ENCODE results near the gene ATXN1.

ATXN1 gene

GRCh38 chr6:16762550-16763477 is 1.6 kb upstream of the ATXN1 start:
- Histone ChIP-seq H2BK5ac (ENCODE audit: low read depth, low read length, poor library complexity, severe bottlenecking) (no peak overlapping the region), H2AFZ (ENCODE audit: low read depth, low read length) (peak overlapping the region; percentile 42), H3K79me1 (replicated peaks; ENCODE audit: low read length, poor library complexity, severe bottlenecking) (peaks cover 3% of the 10 kb centered on the region), H3K4me3 (ENCODE audit: insufficient read depth in 1 of 2, low read depth in 1 of 2, low read length in 2 of 2) (peak overlapping the region; percentile 54 to 88), H3K36me3 (ENCODE audit: control insufficient read depth in 1 of 2, insufficient read depth in 2 of 2, low read depth in 1 of 2, low read length in 2 of 2) (peaks cover 0 to 6% of the 10 kb centered on the region in 2 experiments), H2BK12ac (ENCODE audit: low read length in 2 of 2) (peak overlapping the region in 1 of 2 experiments; percentile 94), H3K9me3 (ENCODE audit: control insufficient read depth, low read length) (no peaks in the 10 kb centered on the region), H2BK15ac (ENCODE audit: low read depth, poor library complexity, severe bottlenecking) (no peak overlapping the region), H3K4me2 (ENCODE audit: low read length, poor library complexity, severe bottlenecking) (peak overlapping the region; percentile 98), H2AK5ac (ENCODE audit: low read length, severe bottlenecking) (no peak overlapping the region), H3K4me1 (ENCODE audit: control insufficient read depth, insufficient read depth, low read depth, low read length) (peaks cover 9% of the 10 kb centered on the region), H3K23ac (ENCODE audit: low read length in 2 of 2) (peak overlapping the region in 1 of 2 experiments; percentile 94), H3K4ac (ENCODE audit: low read depth in 1 of 2, low read length in 2 of 2) (peak overlapping the region in 1 of 2 experiments; percentile 87), H3K14ac (ENCODE audit: low read length in 2 of 2) (peak overlapping the region in 1 of 2 experiments; percentile 32), H3K27ac (ENCODE audit: low read length, poor library complexity, severe bottlenecking) (peak overlapping the region; percentile 77), H4K91ac (ENCODE audit: low read length) (no peak overlapping the region), H3K27me3 (ENCODE audit: control insufficient read depth in 1 of 2, insufficient read depth in 1 of 2, low read length in 2 of 2) (no peaks in the 10 kb centered on the region), H3K9ac (ENCODE audit: low read length) (peak overlapping the region; percentile 87), H4K8ac (ENCODE audit: low read length) (peak overlapping the region; percentile 29), H2BK120ac (ENCODE audit: low read depth, low read length) (no peak overlapping the region), H3K18ac (ENCODE audit: low read depth in 1 of 2, low read length in 2 of 2) (peak overlapping the region in 1 of 2 experiments; percentile 84)
- WGBS: under 1% methylated on average over 21 of the region's 32 CpGs
- peak; percentile 93 for DNase-seq

GRCh38 chr6:16762268-16762549 is 949 bp upstream of the ATXN1 start:
- no peak overlapping the region for H3K23ac ChIP-seq (ENCODE audit: low read length in 2 of 2)
- peak overlapping the region; percentile 87 for H3K9ac ChIP-seq (ENCODE audit: low read length)
- no peak overlapping the region for H2AK5ac ChIP-seq (ENCODE audit: low read length, severe bottlenecking)
- no peak overlapping the region for H2BK15ac ChIP-seq (ENCODE audit: low read depth, poor library complexity, severe bottlenecking)
- H2AFZ ChIP-seq (ENCODE audit: low read depth, low read length): peak overlapping the region; percentile 83
- no peaks in the 10 kb centered on the region for H3K27me3 ChIP-seq (ENCODE audit: control insufficient read depth in 1 of 2, insufficient read depth in 1 of 2, low read length in 2 of 2)
- no peaks in the 10 kb centered on the region for H3K9me3 ChIP-seq (ENCODE audit: control insufficient read depth, low read length)
- peak overlapping the region; percentile 63 to 88 for H3K4me3 ChIP-seq (ENCODE audit: insufficient read depth in 1 of 2, low read depth in 1 of 2, low read length in 2 of 2)
- peak overlapping the region; percentile 41 to 84 for H3K18ac ChIP-seq (ENCODE audit: low read depth in 1 of 2, low read length in 2 of 2)
- peaks cover 5% of the 10 kb centered on the region for H3K79me1 ChIP-seq (replicated peaks; ENCODE audit: low read length, poor library complexity, severe bottlenecking)
- H2BK5ac ChIP-seq (ENCODE audit: low read depth, low read length, poor library complexity, severe bottlenecking): no peak overlapping the region
- peak; percentile 73 for DNase-seq
- peak overlapping the region in 1 of 2 experiments; percentile 94 for H2BK12ac ChIP-seq (ENCODE audit: low read length in 2 of 2)
- WGBS: under 1% methylated on average over 20 of the region's 21 CpGs
- no peak overlapping the region for H2BK120ac ChIP-seq (ENCODE audit: low read depth, low read length)
- no peak overlapping the region for H4K91ac ChIP-seq (ENCODE audit: low read length)
- peak overlapping the region in 1 of 2 experiments; percentile 24 for H3K4ac ChIP-seq (ENCODE audit: low read depth in 1 of 2, low read length in 2 of 2)
- H3K4me2 ChIP-seq (ENCODE audit: low read length, poor library complexity, severe bottlenecking): peak overlapping the region; percentile 98
- H3K27ac ChIP-seq (ENCODE audit: low read length, poor library complexity, severe bottlenecking): peak overlapping the region; percentile 77
- peaks cover 9% of the 10 kb centered on the region for H3K4me1 ChIP-seq (ENCODE audit: control insufficient read depth, insufficient read depth, low read depth, low read length)
- no peak overlapping the region for H4K8ac ChIP-seq (ENCODE audit: low read length)
- peak overlapping the region in 1 of 2 experiments; percentile 32 for H3K14ac ChIP-seq (ENCODE audit: low read length in 2 of 2)
- H3K36me3 ChIP-seq (ENCODE audit: control insufficient read depth in 1 of 2, insufficient read depth in 2 of 2, low read depth in 1 of 2, low read length in 2 of 2): peaks cover 0 to 6% of the 10 kb centered on the region in 2 experiments

- Histone ChIP-seq H2AK5ac (ENCODE audit: low read length, severe bottlenecking) (no peak overlapping the region), H2BK120ac (ENCODE audit: low read depth, low read length) (peak overlapping the region; percentile 67), H3K27me3 (ENCODE audit: control insufficient read depth in 1 of 2, insufficient read depth in 1 of 2, low read length in 2 of 2) (no peaks in the 10 kb centered on the region), H3K79me1 (replicated peaks; ENCODE audit: low read length, poor library complexity, severe bottlenecking) (peaks cover 5% of the 10 kb centered on the region), H3K4me3 (ENCODE audit: insufficient read depth in 1 of 2, low read depth in 1 of 2, low read length in 2 of 2) (peak overlapping the region; percentile 88 to 90), H3K27ac (ENCODE audit: low read length, poor library complexity, severe bottlenecking) (peak overlapping the region; percentile 77), H3K4me2 (ENCODE audit: low read length, poor library complexity, severe bottlenecking) (peak overlapping the region; percentile 98), H2AFZ (ENCODE audit: low read depth, low read length) (peak overlapping the region; percentile 83), H4K91ac (ENCODE audit: low read length) (no peak overlapping the region), H4K8ac (ENCODE audit: low read length) (peak overlapping the region; percentile 75), H3K14ac (ENCODE audit: low read length in 2 of 2) (peak overlapping the region in 1 of 2 experiments; percentile 39), H3K9me3 (ENCODE audit: control insufficient read depth, low read length) (no peaks in the 10 kb centered on the region), H3K4me1 (ENCODE audit: control insufficient read depth, insufficient read depth, low read depth, low read length) (peaks cover 6% of the 10 kb centered on the region), H3K9ac (ENCODE audit: low read length) (peak overlapping the region; percentile 94), H2BK12ac (ENCODE audit: low read length in 2 of 2) (peak overlapping the region in 1 of 2 experiments; percentile 51), H3K36me3 (ENCODE audit: control insufficient read depth in 1 of 2, insufficient read depth in 2 of 2, low read depth in 1 of 2, low read length in 2 of 2) (peaks cover 0 to 6% of the 10 kb centered on the region in 2 experiments), H2BK15ac (ENCODE audit: low read depth, poor library complexity, severe bottlenecking) (no peak overlapping the region), H3K4ac (ENCODE audit: low read depth in 1 of 2, low read length in 2 of 2) (peak overlapping the region in 1 of 2 experiments; percentile 24), H3K18ac (ENCODE audit: low read depth in 1 of 2, low read length in 2 of 2) (peak overlapping the region; percentile 41 to 84), H2BK5ac (ENCODE audit: low read depth, low read length, poor library complexity, severe bottlenecking) (peak overlapping the region; percentile 87), H3K23ac (ENCODE audit: low read length in 2 of 2) (peak overlapping the region in 1 of 2 experiments; percentile 46)
- DNase-seq: peak; percentile 95
- under 1% methylated on average over 56 of the region's 71 CpGs for WGBS
Observed at GRCh38 chr6:16761471-16762267, 409 bp upstream of the ATXN1 start.
